Lung microvascular endothelial cell (primary cell): ENCODE measurements around the gene IFI35. TPM values are rescaled to one million over a fixed set of nuclear protein-coding genes. Genes with fewer than 3 reads are reported as not detected.
A peak's percentile ranks its signal among the peaks of the same experiment; 100 is the strongest.
"Not testable (repeated sequence)": the region's sequence is repeated elsewhere in the genome, so short reads cannot be mapped to it uniquely, and the experiment has no call there.

Experiments
- DNase-seq, 2 donors: peaks; one replicate each; pipeline versions ENCODE4 v3.0.0 to v3.0.0-alpha.2; 2010; ENCODE audit warnings: low read depth in 2 of 2
- total RNA-seq: library from RNA; depleted of rRNA; stranded (reverse); fragments of >200 nt; gene quantifications from 2 replicates; pipeline ENCODE4 v1.2.1, GENCODE V29; 2014

The IFI35 gene
- total RNA-seq, 1 donor from 2014 or later = 7.5 TPM

GRCh38 chr17:43021741-43022512, 15.3 kb downstream of the IFI35 start, which contains the start of gene VAT1:
Gene VAT1 (minus strand): TSS chr17:43022385. CDS start chr17:43022322, 63 bp downstream.
- DNase-seq = peak; percentile 76 to 78

GRCh38 chr17:43024407-43025289, 18.1 kb downstream of the IFI35 start, which contains the start of gene RND2:
Gene RND2 (plus strand): TSS chr17:43025231. CDS start chr17:43025348, 117 bp downstream.
- DNase-seq = peak; percentile 96

- no peak for DNase-seq
Observed at GRCh38 chr17:43025290-43025657, 18.7 kb downstream of the IFI35 start.

GRCh38 chr17:43025766-43026537, 19.4 kb downstream of the IFI35 start:
- no peak for DNase-seq

- no peak for DNase-seq
Observed at GRCh38 chr17:43026595-43026994, 20.0 kb downstream of the IFI35 start.

- no peak for DNase-seq
Observed at GRCh38 chr17:43027091-43028032, 20.8 kb downstream of the IFI35 start.

GRCh38 chr17:43028221-43028861, 21.8 kb downstream of the IFI35 start:
- DNase-seq = no peak

- DNase-seq = no peak
Observed at GRCh38 chr17:43030137-43030767, 23.7 kb downstream of the IFI35 start.

- DNase-seq = no peak
Observed at GRCh38 chr17:43031666-43032065, 25.1 kb downstream of the IFI35 start.

- no peak for DNase-seq
Observed at GRCh38 chr17:43033948-43034881, 27.6 kb downstream of the IFI35 start.

GRCh38 chr17:43034894-43035293, 28.3 kb downstream of the IFI35 start:
- no peak for DNase-seq

- no peak for DNase-seq
Observed at GRCh38 chr17:43039646-43040045, 33.1 kb downstream of the IFI35 start.

- DNase-seq = no peak
Observed at GRCh38 chr17:43040655-43041054, 34.1 kb downstream of the IFI35 start.

GRCh38 chr17:43042025-43042628, 35.5 kb downstream of the IFI35 start:
- DNase-seq = no peak

GRCh38 chr17:43043307-43043706, 36.7 kb downstream of the IFI35 start:
- DNase-seq = no peak

- DNase-seq = no peak
Observed at GRCh38 chr17:43044024-43044423, 37.4 kb downstream of the IFI35 start.

- no peak for DNase-seq
Observed at GRCh38 chr17:43051969-43052368, 45.4 kb downstream of the IFI35 start.

GRCh38 chr17:43053008-43053407, 46.4 kb downstream of the IFI35 start:
- DNase-seq = not testable (repeated sequence)
